IPS-11a (cell line): ENCODE results near the gene THAP2.
"Not testable (repeated sequence)": the region's sequence is repeated elsewhere in the genome, so short reads cannot be mapped to it uniquely, and the experiment has no call there.

Experiments
- H3K4me3 ChIP-seq: one replicate; pipeline ENCODE4 v1.5.1; 2013; ENCODE audit warnings: low read depth, low read length, control low read depth

Gene THAP2

DNA sequence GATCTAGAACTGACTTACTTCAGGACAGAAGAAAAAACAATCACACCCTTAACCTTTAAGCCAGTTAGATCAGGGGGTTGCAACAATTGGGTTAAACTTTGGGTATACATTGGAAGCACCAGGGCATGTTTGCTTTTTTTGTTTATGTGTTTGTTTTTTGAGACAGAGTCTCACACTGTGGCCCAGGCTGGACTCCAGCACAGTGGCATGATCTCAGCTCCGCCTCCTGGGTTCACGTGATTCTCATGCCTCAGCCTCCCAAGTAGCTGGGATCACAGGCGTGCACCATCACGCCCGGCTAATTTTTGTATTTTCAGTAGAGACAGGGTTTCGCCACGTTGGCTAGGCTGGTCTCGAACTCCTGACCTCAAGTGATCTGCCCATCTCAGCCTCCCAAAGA lies 38.1 kb downstream of the THAP2 start:
- H3K4me3 ChIP-seq: not testable (repeated sequence)

DNA sequence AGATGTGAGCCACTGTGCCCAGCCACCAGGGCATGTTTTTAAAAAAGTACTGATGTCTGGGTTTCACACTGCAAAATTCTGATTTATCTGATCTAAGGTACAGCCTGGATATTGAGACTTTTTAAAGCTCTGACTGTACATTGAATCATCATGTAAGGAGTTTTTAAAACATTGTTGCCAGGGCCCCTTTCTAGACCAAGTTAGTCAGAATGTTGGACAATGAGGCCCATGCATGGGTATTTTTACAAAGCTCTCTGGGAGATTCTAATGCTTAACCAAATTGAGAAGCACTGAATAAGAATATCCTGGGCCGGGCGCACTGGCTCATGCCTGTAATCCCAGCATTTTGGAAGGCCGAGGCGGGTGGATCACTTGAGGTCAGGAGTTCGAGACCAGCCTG lies 38.5 kb downstream of the THAP2 start:
- H3K4me3 ChIP-seq: no peak overlapping the region

DNA sequence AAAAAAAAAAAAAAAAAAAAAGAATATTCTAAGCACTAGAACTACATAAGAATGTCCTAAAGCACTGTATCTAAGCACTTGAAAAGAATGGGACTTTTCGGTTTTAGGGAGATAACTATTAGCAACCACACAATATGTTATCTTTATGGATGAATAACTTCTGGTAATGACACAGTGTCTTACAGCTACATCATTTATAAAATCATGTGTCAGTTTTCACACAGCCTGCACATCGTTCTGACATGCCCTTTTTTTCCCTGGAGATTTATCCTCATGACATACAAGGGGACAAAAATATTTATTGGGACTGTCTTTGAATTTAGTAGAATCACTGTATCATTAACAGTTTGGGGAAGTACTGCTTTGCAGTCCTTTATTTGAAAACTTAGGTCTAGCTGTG lies 39.1 kb downstream of the THAP2 start:
- no peak overlapping the region for H3K4me3 ChIP-seq

DNA sequence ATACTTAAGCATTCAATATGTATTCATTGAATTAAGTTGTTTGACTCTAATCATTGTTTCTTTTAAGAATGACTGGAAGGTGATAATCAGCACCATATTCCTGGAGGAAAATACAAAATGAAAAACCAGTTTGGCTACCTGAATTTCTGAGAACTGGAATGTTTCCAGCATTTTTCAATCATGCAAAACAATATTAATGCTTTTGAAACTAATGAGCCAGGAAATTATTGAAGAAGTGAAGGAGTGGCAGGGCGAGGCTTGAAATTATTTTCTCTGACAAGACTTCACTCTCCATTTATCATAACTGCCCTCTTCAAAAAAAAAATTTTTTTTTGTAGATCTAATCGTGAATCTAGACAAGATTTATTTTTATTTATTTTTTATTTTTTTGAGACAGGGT lies 40.8 kb downstream of the THAP2 start:
- no peak overlapping the region for H3K4me3 ChIP-seq

DNA sequence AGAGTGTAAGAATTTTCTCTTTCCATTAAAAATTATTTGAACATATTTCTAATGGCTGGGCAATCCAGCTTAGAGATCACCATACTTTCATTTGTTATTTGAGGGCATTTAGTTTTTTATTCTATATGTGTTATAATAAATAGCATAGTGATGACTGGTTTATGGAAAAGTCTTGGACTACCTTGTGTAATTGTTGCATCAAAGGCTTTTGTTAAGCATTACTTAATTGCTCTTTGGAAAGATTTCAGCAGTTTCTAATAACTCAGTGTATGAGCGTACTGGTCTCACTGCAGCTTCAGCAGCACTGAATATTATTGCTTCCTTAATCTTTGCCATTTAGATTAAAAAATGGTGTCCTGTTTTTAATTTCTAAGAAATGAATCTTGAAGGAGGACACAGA lies 44.6 kb downstream of the THAP2 start:
- H3K4me3 ChIP-seq: no peak overlapping the region

DNA sequence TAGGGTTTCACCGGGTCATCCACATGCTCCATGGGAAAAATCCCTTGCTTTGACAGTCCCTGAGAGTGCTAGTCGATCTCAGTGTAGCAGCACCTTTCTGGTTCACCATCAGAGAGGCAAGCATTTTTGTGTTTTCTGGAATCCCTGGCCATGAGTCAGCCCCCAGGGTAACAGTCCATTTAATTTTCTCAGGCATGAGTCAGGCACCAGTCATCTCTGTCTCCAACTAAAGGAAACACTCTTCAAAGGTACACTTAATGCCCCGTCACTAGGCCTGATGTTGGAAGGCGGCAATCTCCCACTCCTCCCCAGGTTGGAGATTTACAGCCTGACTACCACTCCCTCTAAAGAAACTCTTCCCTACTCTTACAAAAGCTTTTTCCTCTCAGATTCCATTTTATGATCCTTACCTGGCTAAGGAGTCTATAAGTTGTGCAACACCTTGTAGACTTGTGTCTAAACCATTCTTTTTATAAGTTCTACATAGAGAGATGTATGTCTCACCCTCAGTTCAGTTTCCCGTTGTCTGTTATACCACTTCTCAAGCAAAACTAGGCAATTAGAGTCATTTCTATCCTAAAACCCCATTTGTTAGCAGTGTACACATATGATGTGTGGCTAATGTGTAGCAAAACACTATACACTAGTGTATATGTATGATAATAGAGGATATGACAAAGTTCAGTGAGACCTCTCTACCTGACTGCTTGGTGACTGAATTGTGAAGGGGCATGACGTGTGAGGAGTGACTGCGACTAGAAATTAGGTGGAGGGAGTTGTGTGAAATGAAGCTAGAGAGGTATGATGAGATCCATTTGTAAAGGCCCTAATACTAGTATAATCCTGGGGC lies 46.4 kb downstream of the THAP2 start:
- no peak overlapping the region for H3K4me3 ChIP-seq

DNA sequence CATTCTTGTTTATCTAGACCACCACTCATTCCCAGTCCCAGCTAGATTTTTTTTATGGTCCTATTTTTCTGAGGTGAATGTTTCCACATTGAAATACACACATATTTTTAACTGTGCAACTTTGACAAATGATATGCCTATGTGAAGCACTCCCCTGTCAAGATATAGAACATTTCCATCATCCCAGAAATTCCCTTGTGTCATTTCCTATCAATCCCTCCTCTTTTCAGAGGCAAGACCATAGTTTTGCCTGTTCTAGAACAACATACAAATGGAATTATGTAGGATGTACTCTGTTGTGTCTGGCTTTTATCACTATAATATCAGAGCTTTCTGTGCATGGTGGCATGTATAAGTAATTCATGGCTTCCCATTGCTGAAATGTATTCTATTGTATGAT lies 54.5 kb downstream of the THAP2 start:
- H3K4me3 ChIP-seq: no peak overlapping the region

DNA sequence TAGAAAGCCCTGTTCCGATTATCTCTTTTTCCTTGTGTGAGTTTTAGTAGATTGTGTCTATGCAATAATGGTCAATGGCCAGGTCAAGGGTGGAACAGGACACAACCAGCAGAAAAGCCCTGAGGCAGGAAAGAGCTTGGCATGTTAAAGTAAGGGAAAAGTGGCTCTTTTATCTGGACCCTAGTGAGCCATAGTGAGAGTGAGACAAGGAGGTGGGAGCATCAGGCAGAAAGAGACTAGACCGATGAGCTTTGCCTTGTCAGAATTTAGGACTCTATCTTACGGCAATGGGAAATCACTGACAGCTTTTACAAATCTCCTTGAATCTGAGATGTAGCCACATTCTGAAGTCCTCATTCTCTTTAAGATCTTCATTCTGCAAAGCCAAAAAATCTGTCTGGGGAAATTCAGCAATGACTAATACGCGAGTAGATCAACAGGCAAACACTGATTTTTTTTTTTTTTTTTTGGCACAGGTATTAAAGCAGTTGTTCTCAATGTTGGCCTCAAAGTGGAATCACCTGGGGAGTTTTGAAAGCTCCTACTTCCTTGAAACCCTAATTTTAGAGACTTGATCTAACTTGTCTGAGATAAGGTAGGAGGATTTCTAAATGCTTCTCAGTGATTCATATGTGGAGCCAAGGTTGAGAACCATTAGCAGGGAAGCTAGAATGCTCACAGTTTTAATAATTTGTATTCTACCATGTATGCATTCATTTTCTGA lies 55.7 kb downstream of the THAP2 start:
- no peak overlapping the region for H3K4me3 ChIP-seq

DNA sequence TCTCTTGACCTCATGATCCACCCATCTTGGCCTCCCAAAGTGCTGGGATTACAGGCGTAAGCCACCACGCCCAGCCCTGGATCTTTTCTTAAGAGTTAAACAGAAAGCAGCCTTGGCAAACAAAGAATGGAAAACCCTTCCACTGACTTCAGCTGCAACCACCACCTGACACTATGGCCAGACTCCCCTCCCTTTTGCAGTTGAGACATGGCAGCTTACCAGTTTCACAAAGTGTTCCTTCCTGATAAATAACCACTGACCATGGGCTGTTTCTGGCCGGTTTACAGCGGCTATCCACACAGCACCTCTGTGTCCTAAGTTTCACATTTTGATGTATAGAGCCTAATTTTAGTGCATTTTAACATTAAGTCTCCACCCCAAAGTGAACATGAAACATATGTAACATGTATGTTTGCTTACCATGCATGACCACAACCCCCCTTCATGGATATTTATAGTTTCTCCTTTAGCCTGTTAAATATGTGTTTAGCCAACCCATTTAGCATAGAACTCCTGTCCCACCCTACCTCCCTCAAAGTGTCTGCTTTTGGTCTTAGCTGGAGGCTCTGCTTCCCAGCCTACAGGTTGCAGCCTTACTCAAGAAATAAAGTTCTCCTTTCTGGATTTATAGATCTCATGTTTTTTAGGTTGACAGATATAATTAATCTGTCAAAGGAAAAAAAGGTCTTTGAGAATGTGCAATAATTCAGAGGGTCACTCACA lies 57.8 kb downstream of the THAP2 start:
- H3K4me3 ChIP-seq: no peak overlapping the region

DNA sequence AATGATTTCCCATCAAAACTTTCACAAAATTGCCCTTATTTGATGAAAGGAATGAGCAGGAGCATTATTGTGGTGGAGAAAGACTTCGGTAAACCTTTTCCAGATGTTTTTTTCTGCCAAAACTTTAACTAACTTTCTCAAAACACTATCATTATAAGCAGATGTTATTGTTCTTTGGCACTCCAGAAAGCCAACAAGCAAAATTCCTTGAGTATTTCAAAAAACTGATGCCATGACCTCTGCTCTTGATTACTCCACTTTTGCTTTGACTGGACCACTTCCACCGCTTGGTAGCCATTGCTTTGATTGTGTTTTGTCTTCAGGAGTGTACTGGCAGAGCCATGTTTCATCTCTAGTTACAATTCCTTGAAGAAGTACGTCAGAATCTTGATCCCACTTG lies 60.9 kb downstream of the THAP2 start:
- no peak overlapping the region for H3K4me3 ChIP-seq

DNA sequence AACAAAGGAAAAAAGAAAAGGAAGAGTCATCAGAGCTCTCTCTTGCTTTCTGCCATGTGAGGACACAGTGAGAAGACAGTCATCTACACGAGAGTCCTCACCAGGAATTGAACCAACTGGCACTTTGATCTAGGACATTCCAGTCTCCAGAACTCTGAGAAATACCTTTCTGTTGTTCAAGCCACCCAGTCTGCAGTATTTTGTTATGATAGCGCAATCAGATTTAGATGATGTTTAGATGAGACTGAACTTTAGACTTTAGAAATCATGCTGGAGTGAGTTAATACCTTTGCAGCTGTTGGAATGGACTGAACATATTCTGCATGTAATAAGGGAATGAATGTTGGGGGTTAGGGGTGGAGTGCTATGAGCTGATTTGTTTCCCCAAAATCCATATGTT lies 62.4 kb downstream of the THAP2 start:
- H3K4me3 ChIP-seq: no peak overlapping the region

DNA sequence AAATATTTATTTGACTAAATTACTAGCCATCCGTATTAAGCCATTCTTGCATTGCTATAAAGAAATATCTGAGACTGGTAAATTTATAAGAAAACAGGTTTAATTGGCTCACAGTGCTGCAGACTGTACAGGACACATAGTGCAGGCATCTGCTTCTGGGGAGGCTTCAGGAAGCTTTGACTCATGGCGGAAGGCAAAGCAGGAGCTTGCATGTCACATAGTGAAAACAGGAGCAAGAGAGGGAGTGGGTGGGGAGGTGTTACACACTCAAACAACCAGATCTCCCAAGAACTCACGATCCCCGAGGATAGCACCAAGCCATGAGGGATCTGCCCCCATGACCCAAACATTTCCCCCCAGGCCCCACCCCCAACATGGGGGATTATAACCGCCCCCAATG lies 63.9 kb downstream of the THAP2 start:
- no peak overlapping the region for H3K4me3 ChIP-seq
